GM19239 (cell line): Measurements from ENCODE around the gene FAM163A.
"Not testable (repeated sequence)": the region's sequence is repeated elsewhere in the genome, so short reads cannot be mapped to it uniquely, and the experiment has no call there.

Experiments used
- DNase-seq: peaks from one replicate; pipeline ENCODE4 v3.0.0; 2011; ENCODE audit warnings: low spot score; ENCODE audit not compliant: insufficient read length
- FAIRE-seq: peaks from 2 replicates; lab custom pipeline; 2011; peaks lifted over from hg19 to GRCh38; lab: Jason Lieb, UNC

FAM163A gene

DNA sequence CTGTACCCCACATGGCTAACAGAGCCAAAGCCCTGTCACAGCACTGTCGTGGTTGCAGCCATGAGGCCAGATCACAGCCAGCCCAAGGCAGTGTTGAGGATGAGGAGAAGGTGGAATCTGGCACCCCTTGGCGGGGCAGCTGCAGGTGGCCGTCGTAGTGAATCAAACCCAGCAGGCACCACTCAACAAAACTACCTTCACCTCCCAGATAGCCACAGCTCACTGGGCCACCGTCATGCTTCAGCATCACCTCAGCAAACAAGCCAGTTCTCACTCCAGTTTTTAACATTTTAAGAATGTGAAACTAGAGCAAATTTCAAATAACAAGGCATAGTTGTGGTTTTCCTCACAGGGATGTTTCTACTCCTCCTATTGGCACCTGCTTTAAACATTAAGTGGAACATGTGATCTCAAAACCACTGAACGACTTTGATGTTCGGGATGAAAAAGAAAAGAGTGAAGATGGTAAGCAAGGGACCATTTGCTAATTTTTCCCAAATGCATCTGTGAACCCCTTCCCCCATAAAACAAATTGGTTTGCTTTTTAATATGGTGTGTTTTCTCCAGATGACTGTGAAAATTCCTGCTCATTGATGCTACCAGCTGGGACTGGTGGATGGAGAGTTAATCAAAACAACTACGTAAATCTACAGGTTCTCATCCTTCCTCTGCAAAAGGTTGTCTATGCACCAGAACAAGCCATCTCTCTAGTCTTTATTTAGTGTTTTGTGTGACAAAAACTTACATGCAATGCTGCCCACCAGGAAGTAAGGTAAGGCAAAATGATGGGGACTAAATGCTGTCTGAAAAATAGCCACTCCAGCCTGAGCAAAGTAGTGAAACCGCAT lies 89.0 kb downstream of the FAM163A start:
- DNase-seq (no peak), FAIRE-seq (no peak)

DNA sequence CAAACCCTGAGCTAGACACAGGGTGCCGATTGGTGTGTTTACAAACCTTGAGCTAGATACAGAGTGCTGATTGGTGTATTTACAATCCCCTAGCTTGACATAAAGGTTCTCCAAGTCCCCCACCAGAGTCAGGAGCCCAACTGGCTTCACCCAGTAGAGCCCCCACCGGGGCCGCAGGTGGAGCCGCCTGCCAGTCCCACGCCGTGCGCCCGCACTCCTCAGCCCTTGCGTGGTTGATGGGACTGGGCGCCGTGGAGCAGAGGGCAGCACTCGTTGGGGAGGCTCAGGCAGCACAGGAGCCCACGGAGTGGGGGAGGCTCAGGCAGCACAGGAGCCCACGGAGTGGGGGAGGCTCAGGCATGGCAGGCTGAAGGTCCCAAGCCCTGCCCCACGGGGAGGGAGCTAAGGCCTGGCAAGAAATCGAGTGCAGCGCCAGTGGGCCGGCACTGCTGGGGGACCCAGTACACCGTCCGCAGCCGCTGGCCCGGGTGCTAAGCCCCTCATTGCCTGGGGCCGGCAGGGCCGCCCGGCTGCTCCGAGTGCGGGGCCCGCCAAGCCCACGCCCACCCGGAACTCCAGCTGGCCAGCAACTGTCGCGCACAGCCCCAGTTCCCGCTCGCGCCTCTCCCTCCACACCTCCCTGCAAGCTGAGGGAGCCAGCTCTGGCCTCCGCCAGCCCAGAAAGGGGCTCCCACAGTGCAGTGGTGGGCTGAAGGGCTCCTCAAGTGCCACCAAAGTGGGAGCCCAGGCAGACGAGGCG lies 93.8 kb downstream of the FAM163A start:
- DNase-seq, result not testable (repeated sequence)

DNA sequence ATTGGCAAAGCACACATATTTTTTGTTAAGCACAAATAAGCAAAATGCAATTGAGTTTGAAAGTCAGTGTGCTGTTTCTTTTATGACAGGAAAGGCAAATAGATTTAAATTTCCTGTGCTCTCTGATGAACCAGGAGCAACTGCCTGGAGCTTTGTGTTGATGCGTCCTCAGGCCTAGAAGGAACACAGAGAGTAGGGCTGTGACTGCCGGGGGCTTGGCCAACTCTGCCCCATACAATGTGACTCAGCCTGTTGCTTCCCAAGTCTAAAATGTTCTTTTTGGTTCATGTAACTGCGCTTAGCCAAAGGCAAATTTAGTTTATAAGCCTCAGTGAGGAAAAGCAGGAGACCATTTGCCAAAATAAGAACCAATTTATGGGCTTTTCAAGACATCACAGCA lies 97.0 kb downstream of the FAM163A start:
- DNase-seq, result no peak
- FAIRE-seq, result no peak

More for the DNA sequence above, 93.8 kb downstream of the FAM163A start:
- FAIRE-seq, result not testable (repeated sequence)

DNA sequence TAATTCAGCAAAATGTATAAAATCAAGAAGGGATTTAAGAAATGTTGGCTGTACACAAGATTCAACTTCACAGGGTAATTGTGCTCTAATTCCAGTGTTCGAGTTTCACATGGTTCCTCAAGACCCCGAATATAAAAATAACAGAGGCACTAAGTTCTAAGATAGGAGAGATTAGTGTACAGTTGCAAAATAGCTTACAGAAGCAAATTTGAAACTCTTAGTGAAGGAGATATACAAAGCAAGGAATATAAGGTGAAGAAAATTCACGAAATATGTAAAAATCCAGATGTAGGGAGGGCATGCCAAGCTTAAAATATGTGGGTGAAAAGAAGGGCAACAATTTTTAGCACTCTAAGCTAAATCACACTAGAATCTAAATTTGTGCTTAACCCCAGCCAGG lies 105.1 kb downstream of the FAM163A start:
- FAIRE-seq (no peak), DNase-seq (no peak)

DNA sequence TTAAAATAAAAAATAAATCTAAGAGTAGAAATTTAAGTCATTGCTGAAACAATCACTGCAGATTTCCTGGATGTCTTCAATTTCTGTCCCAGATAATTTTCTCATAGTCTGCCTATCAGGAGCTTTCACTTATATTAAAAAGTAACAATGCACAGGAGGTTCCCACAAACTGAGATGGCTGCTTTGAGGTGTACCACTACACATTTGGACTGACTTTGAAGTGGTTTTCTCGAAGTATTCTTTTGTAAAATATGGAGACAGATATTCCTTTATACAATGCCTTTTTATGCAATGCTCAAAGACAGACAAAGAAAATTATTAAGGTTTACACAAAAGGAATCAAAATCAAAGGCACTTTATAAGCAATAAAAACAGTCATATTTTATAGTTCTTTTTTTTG lies 110.0 kb downstream of the FAM163A start:
- FAIRE-seq (no peak), DNase-seq (no peak)

DNA sequence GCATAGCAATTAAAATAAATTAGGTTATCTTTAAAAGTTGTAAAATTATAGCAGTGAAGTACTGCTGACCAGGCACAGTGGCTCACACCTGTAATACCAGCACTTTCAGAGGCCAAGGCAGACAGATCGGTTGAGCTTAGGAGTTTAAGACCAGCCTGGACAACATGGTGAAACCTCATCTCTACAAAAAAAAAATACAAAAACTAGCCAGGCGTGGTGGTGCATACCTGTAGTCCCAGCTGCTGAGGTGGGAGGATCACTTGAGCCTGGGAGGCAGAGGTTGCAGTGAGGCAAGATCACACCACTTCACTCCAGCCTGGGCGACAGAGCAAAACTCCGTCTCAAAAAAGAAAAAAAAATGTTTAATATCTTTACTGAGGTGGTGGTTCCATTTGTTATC lies 112.7 kb downstream of the FAM163A start:
- not testable (repeated sequence) for FAIRE-seq, DNase-seq

DNA sequence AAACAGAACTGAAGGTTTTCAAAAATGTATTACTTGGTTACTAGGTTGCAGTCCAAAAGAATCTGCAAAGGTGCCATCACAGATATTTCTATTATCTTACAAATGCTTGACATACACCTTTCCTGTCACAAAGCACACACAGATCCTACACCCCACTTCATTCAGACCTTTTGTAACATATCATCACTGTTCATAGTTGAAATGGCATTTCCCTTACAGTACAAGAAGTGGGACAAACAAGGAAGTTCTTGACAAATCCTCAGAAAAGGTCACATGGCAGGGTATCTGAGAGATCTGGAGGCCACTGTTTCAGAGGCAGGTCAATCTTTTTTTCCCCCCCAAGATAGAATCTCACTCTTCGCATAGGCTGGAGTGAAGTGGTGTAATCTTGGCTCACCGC lies 113.2 kb downstream of the FAM163A start:
- FAIRE-seq (no peak), DNase-seq (no peak)

DNA sequence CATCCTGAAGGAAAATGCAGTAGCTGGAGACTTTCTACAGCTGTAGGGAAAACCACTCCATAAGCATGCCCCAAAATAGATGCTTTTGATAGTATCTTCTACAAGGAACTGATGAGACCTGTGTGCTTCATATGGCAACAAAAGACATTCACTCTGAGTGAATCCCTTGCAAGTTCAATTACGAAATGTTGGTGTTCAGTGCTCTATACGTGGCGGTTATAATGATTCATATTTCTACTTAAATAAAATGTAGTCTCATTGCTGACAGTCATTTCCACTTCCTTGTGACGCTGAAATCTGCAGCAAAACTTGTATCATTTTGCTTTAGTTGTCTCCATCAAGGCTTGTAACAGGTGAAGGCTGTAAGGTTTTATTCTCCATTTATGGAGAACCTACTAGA lies 113.9 kb downstream of the FAM163A start:
- no peak for FAIRE-seq
- no peak for DNase-seq

DNA sequence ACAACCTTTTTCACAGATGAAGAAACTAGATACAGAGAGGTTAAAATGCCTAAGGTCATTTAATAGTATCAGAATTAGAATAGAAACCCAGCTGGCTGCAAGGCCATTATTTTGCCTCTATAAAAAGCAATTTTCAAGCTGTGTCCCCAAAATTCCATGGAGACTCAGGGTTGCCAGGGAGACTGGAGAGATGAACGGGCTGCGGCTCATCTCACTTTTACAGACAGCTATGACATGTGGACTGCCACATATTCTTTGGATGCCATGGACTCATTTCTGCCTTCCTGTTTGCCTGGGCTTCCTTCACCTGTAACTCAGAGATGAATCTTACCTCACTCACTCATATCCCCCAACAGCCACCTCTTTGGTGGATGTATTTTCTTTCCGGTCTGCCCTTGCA lies 117.6 kb downstream of the FAM163A start:
- DNase-seq (no peak), FAIRE-seq (no peak)

DNA sequence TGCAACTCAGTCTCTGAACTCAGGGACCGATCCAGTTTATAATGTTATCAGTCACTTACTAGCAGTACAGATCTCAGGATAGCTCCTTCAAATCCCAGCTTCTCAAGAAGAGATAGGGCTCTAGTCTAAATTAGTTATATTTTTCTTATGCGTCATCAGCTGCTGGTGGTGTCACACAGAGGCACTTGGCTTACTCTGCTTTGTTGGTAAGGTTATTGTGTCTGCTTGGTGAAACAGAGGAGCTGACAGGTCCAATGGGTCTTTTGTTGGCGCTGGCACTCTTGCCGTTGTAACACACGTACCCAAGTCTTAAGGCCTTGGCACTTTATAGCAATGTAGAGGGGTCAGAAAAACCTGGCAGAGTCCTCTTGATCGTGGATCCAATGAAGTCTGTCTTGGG lies 122.3 kb downstream of the FAM163A start:
- FAIRE-seq, result no peak

More for the DNA sequence above, 122.3 kb downstream of the FAM163A start:
- DNase-seq, result no peak
